ENCODE data around the gene DSC2.

DNA sequence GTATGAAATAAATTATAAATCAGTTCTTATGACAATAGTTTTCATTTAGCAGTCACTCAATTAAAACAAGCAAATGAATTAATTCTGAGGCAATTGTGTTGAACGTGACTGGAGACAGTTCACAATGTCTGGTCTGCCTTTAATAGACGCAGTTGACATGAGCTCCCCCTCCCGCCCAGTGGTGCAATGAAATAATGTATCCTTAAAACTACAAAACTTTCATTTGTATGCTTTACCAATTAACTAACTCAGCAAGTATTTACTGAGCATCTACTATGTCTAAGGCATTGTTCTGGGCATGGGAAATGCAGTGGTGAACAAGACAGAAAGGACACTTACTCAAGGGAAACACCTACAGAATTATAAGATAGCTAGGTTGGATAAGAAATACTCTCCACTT lies 3.5 kb upstream of the DSC2 start:
- TF ChIP-seq POLR2A (IDR thresholded peaks at IDR 0.05), result no peak
- TF ChIP-seq, protein P1, sequence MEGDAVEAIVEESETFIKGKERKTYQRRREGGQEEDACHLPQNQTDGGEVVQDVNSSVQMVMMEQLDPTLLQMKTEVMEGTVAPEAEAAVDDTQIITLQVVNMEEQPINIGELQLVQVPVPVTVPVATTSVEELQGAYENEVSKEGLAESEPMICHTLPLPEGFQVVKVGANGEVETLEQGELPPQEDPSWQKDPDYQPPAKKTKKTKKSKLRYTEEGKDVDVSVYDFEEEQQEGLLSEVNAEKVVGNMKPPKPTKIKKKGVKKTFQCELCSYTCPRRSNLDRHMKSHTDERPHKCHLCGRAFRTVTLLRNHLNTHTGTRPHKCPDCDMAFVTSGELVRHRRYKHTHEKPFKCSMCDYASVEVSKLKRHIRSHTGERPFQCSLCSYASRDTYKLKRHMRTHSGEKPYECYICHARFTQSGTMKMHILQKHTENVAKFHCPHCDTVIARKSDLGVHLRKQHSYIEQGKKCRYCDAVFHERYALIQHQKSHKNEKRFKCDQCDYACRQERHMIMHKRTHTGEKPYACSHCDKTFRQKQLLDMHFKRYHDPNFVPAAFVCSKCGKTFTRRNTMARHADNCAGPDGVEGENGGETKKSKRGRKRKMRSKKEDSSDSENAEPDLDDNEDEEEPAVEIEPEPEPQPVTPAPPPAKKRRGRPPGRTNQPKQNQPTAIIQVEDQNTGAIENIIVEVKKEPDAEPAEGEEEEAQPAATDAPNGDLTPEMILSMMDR (IDR thresholded peaks at IDR 0.05 in 8 of 11, conservative IDR thresholded peaks at IDR 0.05 in 3 of 11), result no peak
- no peak for TF ChIP-seq POLR2AphosphoS5 (IDR thresholded peaks at IDR 0.05)
